ENCODE measurements around the gene PTGDR2. TPM values are rescaled to one million over a fixed set of nuclear protein-coding genes. Genes with fewer than 3 reads are reported as not detected.

Gene PTGDR2
- total RNA-seq, 2 experiments from 2014 or later = 0.11 to 0.18 TPM

GRCh38 chr11:60854847-60855725 is 664 bp downstream of the PTGDR2 start:
- H3K4me1 Mint-ChIP-seq = peaks cover 17% of the 10 kb centered on the region
- POLR2A ChIA-PET = no interaction called here
- H3K9me3 Mint-ChIP-seq (ENCODE audit: low read depth) = no peaks in the 10 kb centered on the region
- H3K36me3 Mint-ChIP-seq (ENCODE audit: low read depth) = peaks cover 22% of the 10 kb centered on the region
- H3K27me3 Mint-ChIP-seq = no peaks in the 10 kb centered on the region
- no peak overlapping the region for H3K4me3 Mint-ChIP-seq
- intact Hi-C loops (cut with DNase I, micrococcal nuclease) = no loop called here
- ATAC-seq (no peak), DNase-seq (no peak)
- no peak overlapping the region for H3K27ac Mint-ChIP-seq
- CTCF ChIA-PET = interaction anchor here (0.6 to 1.4 kb wide), 5 partner anchors 12 to 334 kb away, joined by 3 to 5 read pairs (median 4); no protein-coding TSS in a partner anchor

GRCh38 chr11:60854140-60854846 is 1.5 kb downstream of the PTGDR2 start:
- H3K27ac Mint-ChIP-seq = no peak overlapping the region
- no peaks in the 10 kb centered on the region for H3K9me3 Mint-ChIP-seq (ENCODE audit: low read depth)
- H3K4me3 Mint-ChIP-seq = no peak overlapping the region
- POLR2A ChIA-PET = no interaction called here
- ATAC-seq = no peak
- CTCF ChIA-PET = no interaction called here
- intact Hi-C loops (cut with DNase I, micrococcal nuclease) = no loop called here
- H3K4me1 Mint-ChIP-seq = peaks cover 16% of the 10 kb centered on the region
- DNase-seq = no peak
- peaks cover 28% of the 10 kb centered on the region for H3K36me3 Mint-ChIP-seq (ENCODE audit: low read depth)
- no peaks in the 10 kb centered on the region for H3K27me3 Mint-ChIP-seq

GRCh38 chr11:60852982-60853950 is 2.5 kb downstream of the PTGDR2 start:
- ATAC-seq = no peak
- DNase-seq = no peak
- ChIA-PET CTCF (no interaction called here), POLR2A (no interaction called here)
- Mint-ChIP-seq H3K27ac (no peak overlapping the region), H3K27me3 (no peaks in the 10 kb centered on the region), H3K9me3 (ENCODE audit: low read depth) (no peaks in the 10 kb centered on the region), H3K4me3 (no peak overlapping the region), H3K4me1 (peaks cover 6% of the 10 kb centered on the region), H3K36me3 (ENCODE audit: low read depth) (peaks cover 34% of the 10 kb centered on the region)
- intact Hi-C loops (cut with DNase I, micrococcal nuclease) = no loop called here

GRCh38 chr11:60852117-60852981 is 3.4 kb downstream of the PTGDR2 start:
- ChIA-PET CTCF (no interaction called here), POLR2A (no interaction called here)
- intact Hi-C loops (cut with DNase I, micrococcal nuclease) = no loop called here
- Mint-ChIP-seq H3K27ac (no peak overlapping the region), H3K36me3 (ENCODE audit: low read depth) (peaks cover 34% of the 10 kb centered on the region), H3K4me1 (no peaks in the 10 kb centered on the region), H3K9me3 (ENCODE audit: low read depth) (no peaks in the 10 kb centered on the region), H3K27me3 (no peaks in the 10 kb centered on the region), H3K4me3 (no peak overlapping the region)
- ATAC-seq (no peak), DNase-seq (no peak)

- Mint-ChIP-seq H3K27ac (no peak overlapping the region), H3K4me3 (no peak overlapping the region), H3K36me3 (ENCODE audit: low read depth) (peaks cover 38% of the 10 kb centered on the region), H3K4me1 (no peaks in the 10 kb centered on the region), H3K27me3 (no peaks in the 10 kb centered on the region), H3K9me3 (ENCODE audit: low read depth) (no peaks in the 10 kb centered on the region)
- intact Hi-C loops (cut with DNase I, micrococcal nuclease) = no loop called here
- DNase-seq (no peak), ATAC-seq (no peak)
- CTCF ChIA-PET = no interaction called here
- POLR2A ChIA-PET = no interaction called here
These were observed 4.2 kb downstream of the PTGDR2 start for GRCh38 chr11:60851327-60852104.

GRCh38 chr11:60849641-60850520 is 5.9 kb downstream of the PTGDR2 start:
- H3K4me3 Mint-ChIP-seq = no peak overlapping the region
- ChIA-PET POLR2A (interaction anchor here (0.8 kb wide), 1 partner anchor 18 kb away, joined by 3 read pairs; no protein-coding TSS in a partner anchor), CTCF (no interaction called here)
- peaks cover 46% of the 10 kb centered on the region for H3K36me3 Mint-ChIP-seq (ENCODE audit: low read depth)
- peaks cover 8% of the 10 kb centered on the region for H3K4me1 Mint-ChIP-seq
- no peaks in the 10 kb centered on the region for H3K9me3 Mint-ChIP-seq (ENCODE audit: low read depth)
- intact Hi-C loops (cut with DNase I, micrococcal nuclease) = no loop called here
- H3K27ac Mint-ChIP-seq = no peak overlapping the region
- ATAC-seq (no peak), DNase-seq (no peak)
- no peaks in the 10 kb centered on the region for H3K27me3 Mint-ChIP-seq

GRCh38 chr11:60848714-60849151 is 7.0 kb downstream of the PTGDR2 start:
- H3K27me3 Mint-ChIP-seq = no peaks in the 10 kb centered on the region
- peaks cover 55% of the 10 kb centered on the region for H3K36me3 Mint-ChIP-seq (ENCODE audit: low read depth)
- DNase-seq = no peak
- H3K27ac Mint-ChIP-seq = no peak overlapping the region
- H3K4me3 Mint-ChIP-seq = no peak overlapping the region
- no peaks in the 10 kb centered on the region for H3K9me3 Mint-ChIP-seq (ENCODE audit: low read depth)
- CTCF ChIA-PET = no interaction called here
- intact Hi-C loops (cut with DNase I, micrococcal nuclease) = no loop called here
- H3K4me1 Mint-ChIP-seq = peaks cover 19% of the 10 kb centered on the region
- no peak for ATAC-seq
- POLR2A ChIA-PET = no interaction called here

- Mint-ChIP-seq H3K36me3 (ENCODE audit: low read depth) (peaks cover 57% of the 10 kb centered on the region), H3K4me1 (peaks cover 25% of the 10 kb centered on the region), H3K9me3 (ENCODE audit: low read depth) (no peaks in the 10 kb centered on the region), H3K27ac (no peak overlapping the region), H3K27me3 (no peaks in the 10 kb centered on the region), H3K4me3 (no peak overlapping the region)
- POLR2A ChIA-PET = no interaction called here
- ATAC-seq = no peak
- no peak for DNase-seq
- intact Hi-C loops (cut with DNase I, micrococcal nuclease) = no loop called here
- CTCF ChIA-PET = no interaction called here
These were observed 7.9 kb downstream of the PTGDR2 start for GRCh38 chr11:60847896-60848295.

GRCh38 chr11:60847281-60847680 is 8.5 kb downstream of the PTGDR2 start:
- Mint-ChIP-seq H3K4me3 (no peak overlapping the region), H3K9me3 (ENCODE audit: low read depth) (no peaks in the 10 kb centered on the region), H3K27ac (no peak overlapping the region), H3K36me3 (ENCODE audit: low read depth) (peaks cover 57% of the 10 kb centered on the region), H3K4me1 (peaks cover 25% of the 10 kb centered on the region), H3K27me3 (no peaks in the 10 kb centered on the region)
- no peak for ATAC-seq
- POLR2A ChIA-PET = interaction anchor here (0.6 kb wide), 1 partner anchor 334 kb away, joined by 3 read pairs; no protein-coding TSS in a partner anchor
- intact Hi-C loops (cut with DNase I, micrococcal nuclease) = no loop called here
- CTCF ChIA-PET = interaction anchor here (1.6 kb wide), 1 partner anchor 16 kb away, joined by 4 read pairs; no protein-coding TSS in a partner anchor
- no peak for DNase-seq

Measured in activated CD4-positive, alpha-beta T cell treated with anti-CD3 and anti-CD28 coated beads for 36 hours (primary cell).